Right atrium auricular region (tissue), 2 donors: ENCODE results near the gene SEMA4C. TPM values are rescaled to one million over a fixed set of nuclear protein-coding genes. Genes with fewer than 3 reads are reported as not detected.

Source experiments
- DNase-seq: peaks from one replicate; pipeline ENCODE4 v3.0.0-alpha.2; 2019; ENCODE audit warnings: low spot score
- H3K27ac ChIP-seq, 2 donors: fragments of 200-600 bp; sonication (generic); 1 replicate in 1 of 2; 2 replicates in 1 of 2; pipeline ENCODE4 v1.5.1; 2016 to 2019
- H3K27me3 ChIP-seq, 2 donors: fragments of 200-600 bp; sonication (generic); one replicate each; pipeline versions ENCODE4 v1.5.1 to v1.6.0; 2017 to 2019
- H3K36me3 ChIP-seq: fragments of 200-600 bp; sonication (generic); one replicate; pipeline ENCODE4 v1.5.1; 2016
- H3K4me1 ChIP-seq, 2 donors: fragments of 200-600 bp; sonication (generic); one replicate each; pipeline versions ENCODE4 v1.5.1 to v1.6.0; 2017 to 2019
- H3K4me3 ChIP-seq, 2 donors: fragments of 200-600 bp; sonication (generic); 1 replicate in 1 of 2; 2 replicates in 1 of 2; pipeline ENCODE4 v1.5.1; 2017 to 2019; ENCODE audit warnings: mild to moderate bottlenecking in 1 of 2, moderate library complexity in 1 of 2
- H3K9me3 ChIP-seq, 2 donors: fragments of 200-600 bp; sonication (generic); one replicate each; pipeline ENCODE4 v1.5.1; 2019
- total RNA-seq, 2 donors: library from RNA; depleted of rRNA; stranded (reverse); fragments of >200 nt; gene quantifications; one replicate each; pipeline ENCODE4 v1.1.0, GENCODE V29; 2016
- TF ChIP-seq, protein P1 (sequence below), 2 donors: fragments of 200-600 bp; sonication (generic); IDR thresholded peaks; one replicate each; pipeline ENCODE4 v1.5.1; 2019; ENCODE audit warnings: antibody characterized with exemption in 2 of 2

SEMA4C gene, protein sequence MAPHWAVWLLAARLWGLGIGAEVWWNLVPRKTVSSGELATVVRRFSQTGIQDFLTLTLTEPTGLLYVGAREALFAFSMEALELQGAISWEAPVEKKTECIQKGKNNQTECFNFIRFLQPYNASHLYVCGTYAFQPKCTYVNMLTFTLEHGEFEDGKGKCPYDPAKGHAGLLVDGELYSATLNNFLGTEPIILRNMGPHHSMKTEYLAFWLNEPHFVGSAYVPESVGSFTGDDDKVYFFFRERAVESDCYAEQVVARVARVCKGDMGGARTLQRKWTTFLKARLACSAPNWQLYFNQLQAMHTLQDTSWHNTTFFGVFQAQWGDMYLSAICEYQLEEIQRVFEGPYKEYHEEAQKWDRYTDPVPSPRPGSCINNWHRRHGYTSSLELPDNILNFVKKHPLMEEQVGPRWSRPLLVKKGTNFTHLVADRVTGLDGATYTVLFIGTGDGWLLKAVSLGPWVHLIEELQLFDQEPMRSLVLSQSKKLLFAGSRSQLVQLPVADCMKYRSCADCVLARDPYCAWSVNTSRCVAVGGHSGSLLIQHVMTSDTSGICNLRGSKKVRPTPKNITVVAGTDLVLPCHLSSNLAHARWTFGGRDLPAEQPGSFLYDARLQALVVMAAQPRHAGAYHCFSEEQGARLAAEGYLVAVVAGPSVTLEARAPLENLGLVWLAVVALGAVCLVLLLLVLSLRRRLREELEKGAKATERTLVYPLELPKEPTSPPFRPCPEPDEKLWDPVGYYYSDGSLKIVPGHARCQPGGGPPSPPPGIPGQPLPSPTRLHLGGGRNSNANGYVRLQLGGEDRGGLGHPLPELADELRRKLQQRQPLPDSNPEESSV
- 10 to 100 TPM; 12.0 to 23.3 TPM for total RNA-seq

DNA sequence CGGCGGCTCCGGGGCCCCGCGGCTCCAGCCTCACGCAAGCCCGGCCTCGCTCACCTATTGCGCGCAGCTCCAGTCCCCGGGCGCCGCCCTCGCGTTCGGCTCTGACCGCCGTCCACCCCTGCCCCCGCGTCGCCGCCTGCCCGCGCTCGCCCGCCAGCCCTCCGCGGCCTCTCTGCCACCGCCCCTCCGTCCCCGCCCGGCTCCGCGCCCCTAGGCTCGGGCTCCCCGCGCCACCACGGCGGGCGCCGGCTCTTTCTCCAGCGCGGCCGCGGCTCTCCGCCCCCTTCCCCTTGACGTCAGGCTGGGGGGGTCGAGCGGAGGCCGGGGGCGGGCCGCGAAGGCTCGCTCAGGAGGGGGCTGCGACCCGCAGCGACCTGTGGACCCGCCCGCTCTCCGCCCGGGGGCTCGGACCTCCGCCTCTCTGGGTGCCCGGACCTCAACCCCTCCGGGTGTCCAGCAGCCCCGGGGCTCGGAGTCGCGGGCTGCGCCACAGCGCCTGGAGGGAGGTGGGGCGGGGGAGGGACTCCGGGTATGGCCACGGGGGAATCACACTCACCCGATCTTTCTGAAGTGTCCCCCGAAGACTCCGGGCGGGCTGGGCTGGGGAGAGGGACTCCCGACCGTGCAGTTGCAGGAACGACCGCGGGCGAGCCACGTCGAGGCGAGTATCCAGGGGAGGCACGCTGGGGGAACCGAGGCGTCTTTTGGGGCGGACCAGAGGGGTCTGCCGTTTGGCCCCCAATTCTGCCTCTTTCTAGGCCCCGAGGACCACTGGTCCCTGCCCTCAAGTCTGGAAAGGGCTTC, at the start of gene SEMA4C:
Gene SEMA4C, minus strand, starts transcription at position 259 of the 804 bp plus-strand sequence. CDS start 2,194 bp downstream, outside the sequence.
- Histone ChIP-seq H3K4me1 (peaks cover 0 to 73% of the 10 kb centered on the region in 2 donors), H3K27me3 (no peaks in the 10 kb centered on the region), H3K36me3 (peaks cover 19% of the 10 kb centered on the region), H3K9me3 (no peaks in the 10 kb centered on the region), H3K4me3 (peak within 1 kb of the TSS; percentile 91 to 98), H3K27ac (peak within 1 kb of the TSS; percentile 98)
- TF ChIP-seq, protein P1, sequence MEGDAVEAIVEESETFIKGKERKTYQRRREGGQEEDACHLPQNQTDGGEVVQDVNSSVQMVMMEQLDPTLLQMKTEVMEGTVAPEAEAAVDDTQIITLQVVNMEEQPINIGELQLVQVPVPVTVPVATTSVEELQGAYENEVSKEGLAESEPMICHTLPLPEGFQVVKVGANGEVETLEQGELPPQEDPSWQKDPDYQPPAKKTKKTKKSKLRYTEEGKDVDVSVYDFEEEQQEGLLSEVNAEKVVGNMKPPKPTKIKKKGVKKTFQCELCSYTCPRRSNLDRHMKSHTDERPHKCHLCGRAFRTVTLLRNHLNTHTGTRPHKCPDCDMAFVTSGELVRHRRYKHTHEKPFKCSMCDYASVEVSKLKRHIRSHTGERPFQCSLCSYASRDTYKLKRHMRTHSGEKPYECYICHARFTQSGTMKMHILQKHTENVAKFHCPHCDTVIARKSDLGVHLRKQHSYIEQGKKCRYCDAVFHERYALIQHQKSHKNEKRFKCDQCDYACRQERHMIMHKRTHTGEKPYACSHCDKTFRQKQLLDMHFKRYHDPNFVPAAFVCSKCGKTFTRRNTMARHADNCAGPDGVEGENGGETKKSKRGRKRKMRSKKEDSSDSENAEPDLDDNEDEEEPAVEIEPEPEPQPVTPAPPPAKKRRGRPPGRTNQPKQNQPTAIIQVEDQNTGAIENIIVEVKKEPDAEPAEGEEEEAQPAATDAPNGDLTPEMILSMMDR (IDR thresholded peaks at IDR 0.05): no peak
- DNase-seq: no peak

DNA sequence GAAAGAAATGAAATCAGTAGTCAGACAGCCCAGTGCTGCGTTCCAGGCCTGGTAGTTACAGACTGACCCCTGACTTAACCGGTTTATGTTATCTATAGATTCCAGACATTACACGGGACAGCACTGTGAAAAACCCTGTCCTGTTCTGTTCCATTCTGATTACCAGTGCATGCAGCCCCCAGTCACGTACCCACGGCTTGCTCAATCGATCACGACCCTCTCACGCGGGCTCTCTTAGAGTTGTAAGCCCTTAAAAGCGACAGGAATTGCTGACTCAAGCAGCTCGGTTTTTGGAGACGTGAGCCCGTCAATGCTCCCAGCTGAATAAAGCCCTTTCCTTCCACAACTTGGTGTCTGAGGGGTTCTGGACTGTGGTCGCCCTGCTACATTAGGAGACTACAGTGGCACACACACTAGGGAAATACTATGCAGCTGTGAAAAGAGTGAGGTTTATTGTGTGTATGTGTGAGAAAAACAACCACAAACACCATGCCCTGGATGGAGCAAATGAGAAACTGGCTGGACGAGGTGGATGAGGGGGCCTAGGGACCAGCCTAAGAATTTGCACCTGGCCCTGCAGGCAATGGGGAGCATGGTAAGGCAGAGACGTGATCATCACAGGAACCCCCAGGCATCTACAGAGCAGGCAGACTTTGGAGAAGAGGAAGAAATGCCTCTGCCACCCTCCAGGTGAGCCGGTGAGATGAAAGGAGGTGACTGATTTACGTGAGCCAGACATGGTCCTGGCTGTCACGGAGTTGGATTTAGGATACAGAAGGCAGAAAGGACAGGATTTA, 49.1 kb upstream of the SEMA4C start:
- TF ChIP-seq, protein P1 (IDR thresholded peaks at IDR 0.05): no peak
- H3K27me3 ChIP-seq: no peaks in the 10 kb centered on the region
- no peaks in the 10 kb centered on the region for H3K9me3 ChIP-seq
- H3K36me3 ChIP-seq: no peaks in the 10 kb centered on the region
- no peak overlapping the region for H3K4me3 ChIP-seq
- no peak for DNase-seq
- H3K4me1 ChIP-seq: peaks cover 0 to 15% of the 10 kb centered on the region in 2 donors
- no peak overlapping the region for H3K27ac ChIP-seq

DNA sequence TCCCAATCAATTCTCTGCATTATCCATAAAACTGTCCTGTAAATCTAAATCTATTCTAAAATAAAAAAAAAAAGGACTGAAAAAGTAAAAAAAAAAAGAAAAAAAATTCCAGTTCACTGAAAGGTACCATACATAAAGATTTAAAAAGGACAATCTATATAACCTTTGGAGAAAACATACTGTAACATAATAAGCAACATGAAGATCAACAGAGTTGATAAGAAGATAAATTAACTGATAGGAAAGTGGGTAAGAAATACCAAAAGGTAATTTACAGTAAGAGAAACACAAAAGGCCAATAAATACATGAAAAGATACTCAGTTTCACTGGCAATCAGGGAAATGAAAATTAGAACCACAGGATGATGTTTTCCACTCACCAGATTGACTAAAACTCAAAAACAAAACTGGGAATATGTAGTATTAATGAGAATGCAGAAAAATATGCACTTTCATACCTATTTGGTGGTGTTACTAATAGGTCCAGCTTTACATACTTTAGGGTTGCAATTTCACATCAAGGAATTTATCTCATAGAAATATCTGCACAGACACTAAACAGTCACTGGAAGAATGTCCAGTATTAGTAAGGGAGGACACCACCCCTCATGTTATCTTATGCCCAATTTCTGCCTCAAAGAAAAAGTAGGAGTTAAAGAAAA, 48.3 kb upstream of the SEMA4C start:
- peaks cover 0 to 22% of the 10 kb centered on the region in 2 donors for H3K4me1 ChIP-seq
- no peaks in the 10 kb centered on the region for H3K9me3 ChIP-seq
- no peaks in the 10 kb centered on the region for H3K27me3 ChIP-seq
- no peaks in the 10 kb centered on the region for H3K36me3 ChIP-seq
- H3K4me3 ChIP-seq: no peak overlapping the region
- no peak overlapping the region for H3K27ac ChIP-seq
- TF ChIP-seq, protein P1 (IDR thresholded peaks at IDR 0.05): no peak
- DNase-seq: no peak

DNA sequence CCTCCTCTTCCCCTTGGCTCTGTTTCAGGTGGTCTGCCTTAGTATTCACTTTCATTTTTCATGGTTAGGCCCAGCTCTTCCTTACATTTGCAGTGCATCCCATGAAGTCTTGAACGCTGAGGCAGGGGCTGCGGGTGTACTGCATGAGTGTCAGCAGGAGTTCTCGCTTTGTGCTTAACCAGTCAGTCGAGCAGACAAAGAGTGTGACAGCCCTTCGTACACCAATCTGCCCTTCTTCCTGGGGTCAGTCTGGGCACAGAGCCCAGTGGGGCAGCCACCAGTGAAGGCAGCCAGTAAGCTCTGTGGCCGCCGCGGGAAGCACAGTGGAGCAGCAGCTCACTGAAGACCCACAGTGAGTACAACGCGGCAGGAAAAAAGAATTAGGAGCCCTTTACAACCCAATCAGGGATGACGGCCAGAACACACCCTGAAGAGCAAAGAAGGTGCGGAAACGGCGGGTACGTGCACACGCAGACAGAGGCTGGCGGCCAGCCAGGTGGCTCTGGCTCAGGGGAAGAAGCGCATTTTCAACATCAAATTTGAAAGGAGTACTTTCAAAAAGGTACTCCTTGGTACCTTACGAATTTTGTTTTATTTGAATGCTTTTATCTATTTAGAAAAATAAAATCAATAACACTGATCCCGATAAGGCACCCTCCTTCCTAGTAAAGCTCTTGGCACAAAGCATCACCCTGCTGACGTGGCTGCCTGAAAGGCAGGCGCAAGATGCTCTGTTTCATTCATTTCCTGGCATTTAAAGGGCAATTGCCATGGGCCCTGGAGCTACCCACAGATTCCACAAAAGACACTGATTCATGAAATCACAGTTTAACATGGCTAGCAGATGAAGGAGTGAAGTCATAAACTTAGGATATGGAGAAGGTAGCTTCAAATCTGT, 47.0 kb upstream of the SEMA4C start:
- H3K27me3 ChIP-seq: no peaks in the 10 kb centered on the region
- peak overlapping the region in 1 of 2 donors; percentile 3 for H3K4me3 ChIP-seq
- peaks cover 0 to 28% of the 10 kb centered on the region in 2 donors for H3K4me1 ChIP-seq
- no peak overlapping the region for H3K27ac ChIP-seq
- TF ChIP-seq, protein P1 (IDR thresholded peaks at IDR 0.05): no peak
- no peaks in the 10 kb centered on the region for H3K9me3 ChIP-seq
- no peaks in the 10 kb centered on the region for H3K36me3 ChIP-seq
- no peak for DNase-seq
